Measurements from ENCODE around the gene TEAD4.

- TF ChIP-seq EZH2 (IDR thresholded peaks at IDR 0.05) = no peak
- TF ChIP-seq, protein P1, sequence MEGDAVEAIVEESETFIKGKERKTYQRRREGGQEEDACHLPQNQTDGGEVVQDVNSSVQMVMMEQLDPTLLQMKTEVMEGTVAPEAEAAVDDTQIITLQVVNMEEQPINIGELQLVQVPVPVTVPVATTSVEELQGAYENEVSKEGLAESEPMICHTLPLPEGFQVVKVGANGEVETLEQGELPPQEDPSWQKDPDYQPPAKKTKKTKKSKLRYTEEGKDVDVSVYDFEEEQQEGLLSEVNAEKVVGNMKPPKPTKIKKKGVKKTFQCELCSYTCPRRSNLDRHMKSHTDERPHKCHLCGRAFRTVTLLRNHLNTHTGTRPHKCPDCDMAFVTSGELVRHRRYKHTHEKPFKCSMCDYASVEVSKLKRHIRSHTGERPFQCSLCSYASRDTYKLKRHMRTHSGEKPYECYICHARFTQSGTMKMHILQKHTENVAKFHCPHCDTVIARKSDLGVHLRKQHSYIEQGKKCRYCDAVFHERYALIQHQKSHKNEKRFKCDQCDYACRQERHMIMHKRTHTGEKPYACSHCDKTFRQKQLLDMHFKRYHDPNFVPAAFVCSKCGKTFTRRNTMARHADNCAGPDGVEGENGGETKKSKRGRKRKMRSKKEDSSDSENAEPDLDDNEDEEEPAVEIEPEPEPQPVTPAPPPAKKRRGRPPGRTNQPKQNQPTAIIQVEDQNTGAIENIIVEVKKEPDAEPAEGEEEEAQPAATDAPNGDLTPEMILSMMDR (IDR thresholded peaks at IDR 0.05 in 2 of 3, conservative IDR thresholded peaks at IDR 0.05 in 1 of 3; ENCODE audit: borderline replicate concordance in 1 of 3, insufficient read depth in 1 of 3, low read depth in 2 of 3, low read length in 2 of 3) = no peak
- TF ChIP-seq ZBTB33 (IDR thresholded peaks at IDR 0.05; ENCODE audit: extremely low read depth, insufficient replicate concordance, low read length) = no peak
- TF ChIP-seq POLR2AphosphoS5 (IDR thresholded peaks at IDR 0.05; ENCODE audit: low read depth, low read length) = no peak
- TF ChIP-seq POLR2A (IDR thresholded peaks at IDR 0.05; ENCODE audit: borderline replicate concordance, extremely low read depth, insufficient read depth, insufficient read length) = no peak
- TF ChIP-seq CEBPB (IDR thresholded peaks at IDR 0.05; ENCODE audit: low read depth) = no peak
- no peak for TF ChIP-seq TCF7L2 (IDR thresholded peaks at IDR 0.05; ENCODE audit: borderline replicate concordance, extremely low read depth, insufficient read depth, insufficient read length)
- no peak for TF ChIP-seq REST (IDR thresholded peaks at IDR 0.05; ENCODE audit: low read depth)
- TF ChIP-seq ZNF274 (IDR thresholded peaks at IDR 0.05; ENCODE audit: low read depth, low read length) = no peak
- TF ChIP-seq ATF3 (IDR thresholded peaks at IDR 0.05) = no peak
- no peak for TF ChIP-seq CBX3 (IDR thresholded peaks at IDR 0.05; ENCODE audit: low read depth)
- TF ChIP-seq YY1 (IDR thresholded peaks at IDR 0.05; ENCODE audit: extremely low read depth, insufficient replicate concordance, low read depth, low read length) = no peak
- TF ChIP-seq JUND (IDR thresholded peaks at IDR 0.05) = no peak
- TF ChIP-seq SP1 (IDR thresholded peaks at IDR 0.05; ENCODE audit: low read depth) = no peak
Measured at GRCh38 chr12:3075315-3075714, 116.1 kb downstream of the TEAD4 start.
